ENCODE measurements around the gene PEAK1. TPM values are rescaled to one million over a fixed set of nuclear protein-coding genes. Genes with fewer than 3 reads are reported as not detected.

Gene PEAK1
- polyA plus RNA-seq, 1 experiment, result 52.1 TPM

DNA sequence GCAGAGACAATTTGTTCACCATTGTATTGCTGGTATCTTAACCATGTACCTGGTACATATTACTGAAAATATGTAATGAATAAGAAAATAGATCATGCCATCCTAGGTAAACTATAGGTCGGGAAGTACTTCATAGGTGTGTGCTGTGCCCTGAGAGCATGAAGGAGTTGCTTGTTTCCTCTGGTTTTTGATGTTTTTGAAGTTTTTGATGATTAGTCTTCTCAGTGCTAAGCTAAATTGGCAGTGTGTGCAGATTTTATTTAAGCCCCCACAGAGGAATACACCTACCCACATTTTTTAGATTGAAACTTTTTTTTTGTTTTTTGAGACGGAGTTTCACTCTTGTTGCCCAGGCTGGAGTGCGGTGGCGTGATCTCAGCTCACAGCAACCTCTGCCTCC, 17.4 kb upstream of the PEAK1 start:
- CTCF ChIA-PET, result no interaction called here

GRCh38 chr15:77436822-77437221, 16.9 kb upstream of the PEAK1 start:
- H3K9me3 ChIP-seq (ENCODE audit: control insufficient read depth, insufficient read depth, low read length), result no peaks in the 10 kb centered on the region
- no peaks in the 10 kb centered on the region for H3K27me3 ChIP-seq (ENCODE audit: control insufficient read depth, insufficient read depth, low read length)
- DNase-seq (ENCODE audit: low read depth, low spot score), result no peak
- CTCF ChIA-PET, result no interaction called here
- TF ChIP-seq, protein P1, sequence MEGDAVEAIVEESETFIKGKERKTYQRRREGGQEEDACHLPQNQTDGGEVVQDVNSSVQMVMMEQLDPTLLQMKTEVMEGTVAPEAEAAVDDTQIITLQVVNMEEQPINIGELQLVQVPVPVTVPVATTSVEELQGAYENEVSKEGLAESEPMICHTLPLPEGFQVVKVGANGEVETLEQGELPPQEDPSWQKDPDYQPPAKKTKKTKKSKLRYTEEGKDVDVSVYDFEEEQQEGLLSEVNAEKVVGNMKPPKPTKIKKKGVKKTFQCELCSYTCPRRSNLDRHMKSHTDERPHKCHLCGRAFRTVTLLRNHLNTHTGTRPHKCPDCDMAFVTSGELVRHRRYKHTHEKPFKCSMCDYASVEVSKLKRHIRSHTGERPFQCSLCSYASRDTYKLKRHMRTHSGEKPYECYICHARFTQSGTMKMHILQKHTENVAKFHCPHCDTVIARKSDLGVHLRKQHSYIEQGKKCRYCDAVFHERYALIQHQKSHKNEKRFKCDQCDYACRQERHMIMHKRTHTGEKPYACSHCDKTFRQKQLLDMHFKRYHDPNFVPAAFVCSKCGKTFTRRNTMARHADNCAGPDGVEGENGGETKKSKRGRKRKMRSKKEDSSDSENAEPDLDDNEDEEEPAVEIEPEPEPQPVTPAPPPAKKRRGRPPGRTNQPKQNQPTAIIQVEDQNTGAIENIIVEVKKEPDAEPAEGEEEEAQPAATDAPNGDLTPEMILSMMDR (IDR thresholded peaks at IDR 0.05; ENCODE audit: low read depth, low read length), result no peak
- H3K27ac ChIP-seq (ENCODE audit: low read depth, low read length), result no peak overlapping the region
- no peak overlapping the region for H3K4me3 ChIP-seq (ENCODE audit: low read depth, low read length)
- POLR2A ChIA-PET, result no interaction called here

More for the DNA sequence above, 17.4 kb upstream of the PEAK1 start:
- Histone ChIP-seq H3K4me3 (ENCODE audit: low read depth, low read length) (no peak overlapping the region), H3K27me3 (ENCODE audit: control insufficient read depth, insufficient read depth, low read length) (no peaks in the 10 kb centered on the region), H3K27ac (ENCODE audit: low read depth, low read length) (no peak overlapping the region), H3K9me3 (ENCODE audit: control insufficient read depth, insufficient read depth, low read length) (no peaks in the 10 kb centered on the region)
- TF ChIP-seq, protein P1 (IDR thresholded peaks at IDR 0.05; ENCODE audit: low read depth, low read length), result no peak
- no peak for DNase-seq (ENCODE audit: low read depth, low spot score)
- POLR2A ChIA-PET, result no interaction called here

GRCh38 chr15:77430652-77431051, 10.7 kb upstream of the PEAK1 start:
- Histone ChIP-seq H3K27me3 (ENCODE audit: control insufficient read depth, insufficient read depth, low read length) (no peaks in the 10 kb centered on the region), H3K9me3 (ENCODE audit: control insufficient read depth, insufficient read depth, low read length) (no peaks in the 10 kb centered on the region), H3K4me3 (ENCODE audit: low read depth, low read length) (no peak overlapping the region), H3K27ac (ENCODE audit: low read depth, low read length) (no peak overlapping the region)
- DNase-seq (ENCODE audit: low read depth, low spot score), result no peak
- TF ChIP-seq, protein P1 (IDR thresholded peaks at IDR 0.05; ENCODE audit: low read depth, low read length), result no peak
- POLR2A ChIA-PET, result no interaction called here
- CTCF ChIA-PET, result interaction anchor here (1.0 to 1.3 kb wide), 2 partner anchors 67 to 312 kb away, joined by 4 to 5 read pairs; no protein-coding TSS in a partner anchor

GRCh38 chr15:77430213-77430612, 10.3 kb upstream of the PEAK1 start:
- Histone ChIP-seq H3K27me3 (ENCODE audit: control insufficient read depth, insufficient read depth, low read length) (no peaks in the 10 kb centered on the region), H3K4me3 (ENCODE audit: low read depth, low read length) (no peak overlapping the region), H3K9me3 (ENCODE audit: control insufficient read depth, insufficient read depth, low read length) (no peaks in the 10 kb centered on the region), H3K27ac (ENCODE audit: low read depth, low read length) (no peak overlapping the region)
- DNase-seq (ENCODE audit: low read depth, low spot score), result no peak
- ChIA-PET POLR2A (no interaction called here), CTCF (interaction anchor here (1.0 to 1.3 kb wide), 2 partner anchors 67 to 311 kb away, joined by 4 to 5 read pairs; no protein-coding TSS in a partner anchor)
- TF ChIP-seq, protein P1 (IDR thresholded peaks at IDR 0.05; ENCODE audit: low read depth, low read length), result no peak

GRCh38 chr15:77426871-77427270, 7.0 kb upstream of the PEAK1 start:
- H3K9me3 ChIP-seq (ENCODE audit: control insufficient read depth, insufficient read depth, low read length), result no peaks in the 10 kb centered on the region
- no peak for DNase-seq (ENCODE audit: low read depth, low spot score)
- no peak overlapping the region for H3K27ac ChIP-seq (ENCODE audit: low read depth, low read length)
- H3K27me3 ChIP-seq (ENCODE audit: control insufficient read depth, insufficient read depth, low read length), result no peaks in the 10 kb centered on the region
- CTCF ChIA-PET, result interaction anchor here (1.0 to 1.7 kb wide), 2 partner anchors 11 to 116 kb away, joined by 3 read pairs; no protein-coding TSS in a partner anchor
- TF ChIP-seq, protein P1 (IDR thresholded peaks at IDR 0.05; ENCODE audit: low read depth, low read length), result no peak
- no peak overlapping the region for H3K4me3 ChIP-seq (ENCODE audit: low read depth, low read length)
- POLR2A ChIA-PET, result no interaction called here

All from AG04450 (cell line).